Fibroblast of the aortic adventitia (primary cell): ENCODE measurements around the gene SH3BP5. TPM values are rescaled to one million over a fixed set of nuclear protein-coding genes. Genes with fewer than 3 reads are reported as not detected.
A peak's percentile ranks its signal among the peaks of the same experiment; 100 is the strongest.

Experiments used
- DNase-seq: peaks from one replicate; pipeline ENCODE4 v3.0.0-alpha.2; 2010; ENCODE audit warnings: low read depth
- H3K4me3 ChIP-seq: 2 replicates; pipeline ENCODE4 v1.5.1; 2011; ENCODE audit warnings: low read depth, mild to moderate bottlenecking, control low read depth, low read length, moderate library complexity
- CTCF ChIP-seq: IDR thresholded peaks from 2 replicates; pipeline ENCODE4 v1.5.1; 2011; ENCODE audit warnings: mild to moderate bottlenecking, low read length, control low read depth, inconsistent platforms; ENCODE audit not compliant: insufficient read depth
- total RNA-seq: library from RNA; depleted of rRNA; stranded (reverse); fragments of >200 nt; gene quantifications from 2 replicates; pipeline ENCODE4 v1.2.3, GENCODE V29; 2012; ENCODE audit warnings: low replicate concordance

SH3BP5 gene
- 25.5 and 153 TPM in 2 replicates for total RNA-seq

GRCh38 chr3:15332405-15333098, at the start of gene SH3BP5:
Gene SH3BP5 (minus strand): TSS chr3:15332586. CDS start chr3:15332408, 178 bp downstream.
- DNase-seq: peak; percentile 56
- peak within 1 kb of the TSS; percentile 97 for H3K4me3 ChIP-seq
- TF ChIP-seq CTCF: peak; percentile 62

DNA sequence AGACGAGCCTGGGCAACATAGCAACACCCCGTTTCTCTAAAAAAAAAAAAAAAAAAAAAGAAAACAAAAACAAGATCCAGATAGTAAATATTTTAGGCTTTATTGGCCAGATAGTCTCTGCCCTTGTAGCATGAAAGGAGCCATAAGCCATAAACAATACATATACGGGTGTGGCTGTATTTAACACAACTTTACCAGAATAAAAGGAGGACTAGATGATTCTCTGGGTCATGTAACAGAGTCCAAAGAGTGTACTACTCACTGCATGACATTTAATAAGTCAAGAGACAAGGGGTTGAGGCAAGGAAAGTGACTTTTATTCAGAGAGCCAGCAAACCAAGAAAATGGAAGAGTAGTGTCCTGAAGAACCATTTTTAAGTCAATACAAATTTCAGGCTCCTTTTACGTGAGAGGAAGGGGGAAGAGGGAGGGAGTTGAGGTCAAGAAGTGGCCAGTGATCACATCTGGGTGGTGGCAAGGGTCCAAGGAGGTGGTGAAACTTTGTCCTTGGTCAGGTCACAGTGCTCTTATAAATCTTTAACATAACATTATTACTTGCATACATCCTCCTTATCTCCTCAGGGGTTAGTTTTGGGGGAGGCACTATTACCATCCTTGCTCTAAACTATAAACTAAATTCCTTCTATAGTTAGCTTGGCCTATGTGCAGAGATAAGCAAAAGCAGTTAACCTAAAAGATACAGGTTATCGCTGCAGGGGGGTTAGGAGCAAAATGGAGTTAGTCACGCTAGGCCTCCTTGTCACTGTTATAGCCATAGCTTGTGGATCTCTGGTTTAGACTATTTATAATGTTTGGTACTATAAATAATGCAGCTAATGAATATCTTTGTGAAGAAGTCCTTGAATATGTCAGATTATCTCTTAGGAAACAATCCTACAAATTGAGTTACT, 48.8 kb upstream of the SH3BP5 start:
- no peak for DNase-seq
- H3K4me3 ChIP-seq: no peak overlapping the region
- TF ChIP-seq CTCF: no peak

- H3K4me3 ChIP-seq: no peak overlapping the region
Observed at GRCh38 chr3:15377961-15378791, 45.8 kb upstream of the SH3BP5 start.

DNA sequence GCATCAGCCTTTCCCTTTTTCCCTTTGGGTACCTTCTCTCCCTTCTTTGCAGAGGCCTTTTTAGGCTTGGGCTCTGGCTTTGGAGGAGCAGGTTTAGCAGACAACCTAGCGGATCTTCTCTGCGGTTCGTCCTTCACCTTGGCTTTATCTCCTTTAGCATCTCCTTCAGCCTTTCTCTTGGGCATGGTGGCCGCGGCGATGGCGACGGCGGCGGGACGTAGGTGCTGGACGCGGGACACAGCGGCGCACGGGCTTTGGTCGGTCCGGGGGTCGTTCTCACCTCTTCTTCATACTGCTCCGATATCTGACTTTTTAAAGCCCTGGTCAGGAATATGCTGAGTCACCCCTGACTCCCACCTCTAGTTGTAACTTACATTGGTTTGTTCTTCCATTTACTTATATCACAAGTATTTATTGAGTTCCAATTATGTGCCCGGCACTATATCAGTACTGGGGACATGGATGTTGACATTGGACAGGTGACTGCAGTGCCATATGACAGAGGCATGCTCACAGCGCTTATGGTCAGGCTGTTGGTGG, 43.1 kb upstream of the SH3BP5 start:
- no peak overlapping the region for H3K4me3 ChIP-seq
- no peak for TF ChIP-seq CTCF
- no peak for DNase-seq

More at GRCh38 chr3:15377961-15378791, 45.8 kb upstream of the SH3BP5 start:
- TF ChIP-seq CTCF: peak; percentile 86
- peak; percentile 98 for DNase-seq

GRCh38 chr3:15372918-15373317, 40.5 kb upstream of the SH3BP5 start:
- DNase-seq: no peak
- TF ChIP-seq CTCF: no peak
- H3K4me3 ChIP-seq: no peak overlapping the region

- H3K4me3 ChIP-seq: no peak overlapping the region
- DNase-seq: no peak
- no peak for TF ChIP-seq CTCF
Observed at GRCh38 chr3:15368561-15369135, 36.3 kb upstream of the SH3BP5 start.
